HFFc6 (cell line): ENCODE data around the gene CIAPIN1. TPM values are rescaled to one million over a fixed set of nuclear protein-coding genes. Genes with fewer than 3 reads are reported as not detected.

ENCODE experiments used
- DNase-seq: peaks from one replicate; pipeline ENCODE4 v3.0.0-alpha.2; 2018
- H3K27ac Mint-ChIP-seq: 2 replicates; pipeline ENCODE4 v1.8.0; 2020; ENCODE audit warnings: mild to moderate bottlenecking, mixed read lengths
- H3K27me3 Mint-ChIP-seq: 2 replicates; pipeline ENCODE4 v1.8.0; 2021; ENCODE audit warnings: mild to moderate bottlenecking, moderate library complexity, mixed read lengths; ENCODE audit not compliant: insufficient read depth
- H3K36me3 Mint-ChIP-seq: 2 replicates; pipeline ENCODE4 v1.8.0; 2021; ENCODE audit warnings: low read depth, mixed read lengths
- H3K4me1 Mint-ChIP-seq: 2 replicates; pipeline ENCODE4 v1.8.0; 2020; ENCODE audit warnings: low read depth, mixed read lengths
- H3K4me3 Mint-ChIP-seq: 2 replicates; pipeline ENCODE4 v1.8.0; 2020; ENCODE audit warnings: mild to moderate bottlenecking, moderate library complexity, mixed read lengths
- H3K9me3 Mint-ChIP-seq: 2 replicates; pipeline ENCODE4 v1.8.0; 2020; ENCODE audit warnings: mild to moderate bottlenecking, mixed read lengths
- CTCF ChIP-seq: fragments of 200-600 bp; sonication (generic); IDR thresholded peaks from 2 replicates; pipeline ENCODE4 v1.5.0; 2021; ENCODE audit warnings: antibody characterized with exemption, mild to moderate bottlenecking
- total RNA-seq, 6 experiments: library from RNA; stranded (reverse); fragmentation: NEBNext Ultra II Directional; extraction: Animal tissue kit (Norgen Biotek cat#: 25700); gene quantifications; 2 replicates in 1 of 6; 3 replicates in 5 of 6; pipeline ENCODE4 v1.2.3, GENCODE V29; 2021

CIAPIN1 gene
- total RNA-seq, 6 experiments from 2014 or later: 37.5 to 49.0 (median 46.8) TPM

DNA sequence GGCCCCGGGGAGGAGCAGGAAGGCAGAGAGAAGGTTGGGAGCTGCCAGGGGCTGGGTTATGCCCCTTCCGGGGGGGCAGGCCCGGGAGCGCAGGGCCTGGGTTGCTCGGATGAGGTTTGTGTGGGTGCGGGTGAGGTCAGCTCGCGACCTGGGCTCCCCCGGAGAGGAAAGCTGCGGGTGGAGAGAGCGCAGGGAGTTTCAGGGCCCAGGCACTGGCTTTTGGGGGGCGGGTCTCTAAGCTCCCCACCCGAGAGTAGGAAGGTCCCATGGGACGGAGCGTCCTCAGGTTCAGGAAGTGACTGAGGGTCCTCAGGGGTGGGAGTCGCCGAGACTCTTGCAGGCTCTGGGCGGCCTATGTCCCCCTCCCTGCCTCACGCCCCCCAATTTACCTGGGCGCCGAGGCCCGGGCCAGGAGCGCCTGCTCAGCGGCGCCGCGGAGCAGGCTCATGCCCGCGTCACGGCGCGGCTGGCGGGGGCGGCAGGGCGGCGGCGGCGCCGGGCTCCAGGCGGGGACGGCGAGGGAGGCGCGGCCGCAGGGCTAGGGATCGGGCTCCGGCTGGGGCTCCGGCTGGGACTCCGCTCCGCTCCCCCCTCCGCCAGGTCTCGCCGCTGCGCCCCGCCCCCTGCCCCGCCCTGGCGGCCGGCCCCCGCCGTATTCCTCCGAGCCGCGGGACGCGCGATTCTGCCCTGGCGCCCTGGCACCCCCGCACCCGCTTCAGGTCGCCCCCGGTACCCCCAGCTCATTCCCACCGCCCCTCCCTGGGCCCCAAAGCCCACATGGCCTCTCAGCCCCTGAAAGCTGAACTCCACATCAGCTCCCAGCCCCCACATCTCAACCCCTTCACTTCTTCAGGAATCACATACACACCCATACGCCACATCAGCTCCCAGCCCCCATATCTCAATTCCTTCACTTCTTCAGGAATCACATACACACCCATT, 39.0 kb upstream of the CIAPIN1 start, which contains the start of gene DOK4:
DOK4 (minus strand) TSS at position 578 of the 942 bp plus-strand sequence. CDS start 6,986 bp downstream, outside the sequence.
- H3K27ac Mint-ChIP-seq: peak within 1 kb of the TSS; percentile 43
- peaks cover 3% of the 10 kb centered on the region for H3K27me3 Mint-ChIP-seq
- H3K4me1 Mint-ChIP-seq: peaks cover 20% of the 10 kb centered on the region; the same call in 1 of the 2 replicates
- TF ChIP-seq CTCF: no peak
- no peaks in the 10 kb centered on the region for H3K9me3 Mint-ChIP-seq
- H3K36me3 Mint-ChIP-seq: no peaks in the 10 kb centered on the region
- peak; percentile 39 for DNase-seq
- peak within 1 kb of the TSS; percentile 89 for H3K4me3 Mint-ChIP-seq

GRCh38 chr16:57485091-57485915, 38.1 kb upstream of the CIAPIN1 start:
- Mint-ChIP-seq H3K36me3 (no peaks in the 10 kb centered on the region), H3K4me3 (peak overlapping the region; percentile 89), H3K27ac (peak overlapping the region; percentile 43), H3K9me3 (no peaks in the 10 kb centered on the region), H3K27me3 (peaks cover 2% of the 10 kb centered on the region), H3K4me1 (peaks cover 26% of the 10 kb centered on the region)
- DNase-seq: no peak
- TF ChIP-seq CTCF: no peak

DNA sequence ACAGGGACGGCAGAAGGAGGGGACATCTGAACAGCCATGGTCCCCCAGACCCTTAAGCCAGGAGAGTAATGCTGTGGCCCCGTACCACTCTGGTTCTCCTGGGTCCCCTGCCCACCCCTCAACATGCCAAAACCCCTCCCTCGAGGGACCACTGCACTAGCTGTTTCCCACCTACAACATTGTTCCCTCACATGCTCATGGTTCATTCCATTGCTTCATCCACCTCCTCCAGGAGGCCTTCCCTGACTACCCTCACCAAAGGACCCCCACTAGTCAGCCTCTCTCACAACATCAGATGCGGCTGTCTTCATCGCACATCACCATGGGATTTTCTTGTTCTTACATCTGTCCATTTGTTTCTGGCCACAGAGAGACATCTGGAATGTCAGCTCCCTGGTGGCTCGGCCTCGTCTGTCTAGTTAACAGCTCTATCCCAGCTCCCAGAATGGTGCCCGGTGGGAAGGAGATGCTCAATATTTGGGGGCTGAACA, 37.4 kb upstream of the CIAPIN1 start:
- DNase-seq: no peak
- Mint-ChIP-seq H3K27me3 (no peaks in the 10 kb centered on the region; the same call in none of the 2 replicates), H3K4me3 (no peak overlapping the region), H3K9me3 (no peaks in the 10 kb centered on the region), H3K36me3 (no peaks in the 10 kb centered on the region), H3K4me1 (peaks cover 33% of the 10 kb centered on the region), H3K27ac (no peak overlapping the region)
- no peak for TF ChIP-seq CTCF

GRCh38 chr16:57483725-57484514, 36.7 kb upstream of the CIAPIN1 start:
- H3K27ac Mint-ChIP-seq: no peak overlapping the region
- H3K36me3 Mint-ChIP-seq: no peaks in the 10 kb centered on the region
- no peaks in the 10 kb centered on the region for H3K9me3 Mint-ChIP-seq
- peaks cover 39% of the 10 kb centered on the region for H3K4me1 Mint-ChIP-seq
- no peaks in the 10 kb centered on the region; the same call in none of the 2 replicates for H3K27me3 Mint-ChIP-seq
- H3K4me3 Mint-ChIP-seq: no peak overlapping the region
- no peak for DNase-seq
- no peak for TF ChIP-seq CTCF
